ENCODE measurements around the gene MUC5AC.

- TF ChIP-seq, protein P1, sequence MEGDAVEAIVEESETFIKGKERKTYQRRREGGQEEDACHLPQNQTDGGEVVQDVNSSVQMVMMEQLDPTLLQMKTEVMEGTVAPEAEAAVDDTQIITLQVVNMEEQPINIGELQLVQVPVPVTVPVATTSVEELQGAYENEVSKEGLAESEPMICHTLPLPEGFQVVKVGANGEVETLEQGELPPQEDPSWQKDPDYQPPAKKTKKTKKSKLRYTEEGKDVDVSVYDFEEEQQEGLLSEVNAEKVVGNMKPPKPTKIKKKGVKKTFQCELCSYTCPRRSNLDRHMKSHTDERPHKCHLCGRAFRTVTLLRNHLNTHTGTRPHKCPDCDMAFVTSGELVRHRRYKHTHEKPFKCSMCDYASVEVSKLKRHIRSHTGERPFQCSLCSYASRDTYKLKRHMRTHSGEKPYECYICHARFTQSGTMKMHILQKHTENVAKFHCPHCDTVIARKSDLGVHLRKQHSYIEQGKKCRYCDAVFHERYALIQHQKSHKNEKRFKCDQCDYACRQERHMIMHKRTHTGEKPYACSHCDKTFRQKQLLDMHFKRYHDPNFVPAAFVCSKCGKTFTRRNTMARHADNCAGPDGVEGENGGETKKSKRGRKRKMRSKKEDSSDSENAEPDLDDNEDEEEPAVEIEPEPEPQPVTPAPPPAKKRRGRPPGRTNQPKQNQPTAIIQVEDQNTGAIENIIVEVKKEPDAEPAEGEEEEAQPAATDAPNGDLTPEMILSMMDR (conservative IDR thresholded peaks at IDR 0.05; ENCODE audit: low read depth, low read length) = no peak
- TF ChIP-seq EZH2 (IDR thresholded peaks at IDR 0.05; ENCODE audit: borderline replicate concordance, low read depth, low read length, poor library complexity, severe bottlenecking) = no peak
These were observed 33.8 kb upstream of the MUC5AC start for GRCh38 chr11:1123970-1124369.
